AG04450 (cell line): ENCODE results near the gene FOXJ3. TPM values are rescaled to one million over a fixed set of nuclear protein-coding genes. Genes with fewer than 3 reads are reported as not detected.

Source experiments
- CTCF ChIA-PET: fragments of 300-600, 350-600 bp; formaldehyde crosslinking; extraction: SDS; loops from one replicate; lab custom pipeline; 2022; ENCODE audit warnings: antibody characterized with exemption, inconsistent platforms; lab: Charles Lee
- POLR2A ChIA-PET: fragments of 350-600 bp; formaldehyde crosslinking; extraction: SDS; loops from one replicate; lab custom pipeline; 2021; ENCODE audit warnings: antibody characterized with exemption, inconsistent platforms; lab: Yijun Ruan, JAX
- DNase-seq: peaks from one replicate; pipeline ENCODE4 v3.0.0-alpha.2; 2011; ENCODE audit warnings: low read depth, low spot score
- H3K27ac ChIP-seq: one replicate; pipeline ENCODE4 v1.5.1; 2012; ENCODE audit warnings: low read depth, low read length, control low read depth
- H3K27me3 ChIP-seq: one replicate; pipeline ENCODE4 v1.6.0; 2012; ENCODE audit warnings: low read length; ENCODE audit not compliant: control insufficient read depth, insufficient read depth
- H3K4me3 ChIP-seq: 2 replicates; pipeline ENCODE4 v1.5.1; 2011; ENCODE audit warnings: mild to moderate bottlenecking, low read depth, low read length, control low read depth
- H3K9me3 ChIP-seq: 2 replicates; pipeline ENCODE4 v1.5.1; 2012; ENCODE audit warnings: low read length; ENCODE audit not compliant: control insufficient read depth, insufficient read depth
- CTCF ChIP-seq: IDR thresholded peaks from 2 replicates; pipeline ENCODE4 v1.5.1; 2011; ENCODE audit warnings: low read depth, low read length, control low read depth, inconsistent platforms
- polyA plus RNA-seq: library from polyadenylated mRNA; depleted of rRNA; stranded (reverse); fragments of >200 nt; gene quantifications from 2 replicates; pipeline ENCODE4 v1.2.3, GENCODE V29; 2011

FOXJ3 gene
- polyA plus RNA-seq, 1 experiment = 36.2 TPM

GRCh38 chr1:42189931-42190853, 144.8 kb downstream of the FOXJ3 start:
- Histone ChIP-seq H3K27me3 (no peaks in the 10 kb centered on the region), H3K27ac (no peak overlapping the region), H3K9me3 (no peaks in the 10 kb centered on the region), H3K4me3 (no peak overlapping the region)
- TF ChIP-seq CTCF = no peak
- DNase-seq = no peak
- ChIA-PET POLR2A (no interaction called here), CTCF (interaction anchor here (2.7 to 2.9 kb wide), 2 partner anchors 16 to 17 kb away, joined by 13 to 16 read pairs; no protein-coding TSS in a partner anchor)

- H3K27ac ChIP-seq = no peak overlapping the region
- POLR2A ChIA-PET = no interaction called here
- no peak for DNase-seq
These were observed 148.9 kb downstream of the FOXJ3 start for GRCh38 chr1:42186152-42186551.

GRCh38 chr1:42184616-42185015, 150.4 kb downstream of the FOXJ3 start:
- CTCF ChIA-PET = interaction anchor here (4.5 kb wide), 1 partner anchor 11 kb away, joined by 30 read pairs; no protein-coding TSS in a partner anchor
- H3K4me3 ChIP-seq = no peak overlapping the region
- DNase-seq = no peak
- POLR2A ChIA-PET = no interaction called here
- H3K27ac ChIP-seq = no peak overlapping the region
- no peaks in the 10 kb centered on the region for H3K9me3 ChIP-seq
- H3K27me3 ChIP-seq = no peaks in the 10 kb centered on the region
- no peak for TF ChIP-seq CTCF

More at GRCh38 chr1:42186152-42186551, 148.9 kb downstream of the FOXJ3 start:
- no peaks in the 10 kb centered on the region for H3K27me3 ChIP-seq
- no peak overlapping the region for H3K4me3 ChIP-seq
- no peaks in the 10 kb centered on the region for H3K9me3 ChIP-seq
- CTCF ChIA-PET = interaction anchor here (4.5 kb wide), 1 partner anchor 12 kb away, joined by 30 read pairs; no protein-coding TSS in a partner anchor
- TF ChIP-seq CTCF = no peak

- CTCF ChIA-PET = interaction anchor here (4.5 kb wide), 1 partner anchor 10 kb away, joined by 30 read pairs; no protein-coding TSS in a partner anchor
These were observed 151.1 kb downstream of the FOXJ3 start for GRCh38 chr1:42183957-42184268.

More at GRCh38 chr1:42183957-42184268, 151.1 kb downstream of the FOXJ3 start:
- TF ChIP-seq CTCF = no peak
- POLR2A ChIA-PET = no interaction called here
- DNase-seq = no peak
- H3K9me3 ChIP-seq = no peaks in the 10 kb centered on the region
- H3K27ac ChIP-seq = no peak overlapping the region
- H3K27me3 ChIP-seq = no peaks in the 10 kb centered on the region
- no peak overlapping the region for H3K4me3 ChIP-seq
